MM.1S (cell line): Measurements from ENCODE around the gene SPHKAP.

ENCODE experiments used
- DNase-seq: peaks from one replicate; pipeline ENCODE4 v3.0.0-alpha.2; 2015
- H2AFZ ChIP-seq: fragments of 300-600 bp; sonication (generic); 2 replicates; pipeline ENCODE4 v1.6.0; 2016; ENCODE audit warnings: antibody characterized with exemption, low read length
- H3F3A ChIP-seq: fragments of 300-600 bp; sonication (generic); 2 replicates; pipeline ENCODE4 v1.6.1; 2016; ENCODE audit warnings: mild to moderate bottlenecking, antibody characterized with exemption, low read length, moderate library complexity, mixed read lengths; ENCODE audit not compliant: insufficient read depth
- H3K27ac ChIP-seq: fragments of 300-600 bp; sonication (generic); 2 replicates; pipeline ENCODE4 v1.5.1; 2016; ENCODE audit warnings: mild to moderate bottlenecking, low read length
- H3K27me3 ChIP-seq: fragments of 300-600 bp; sonication (generic); replicated peaks from 2 replicates; pipeline ENCODE4 v1.6.0; 2016; ENCODE audit warnings: low read length; ENCODE audit not compliant: insufficient read depth
- H3K36me3 ChIP-seq: fragments of 300-600 bp; sonication (generic); replicated peaks from 2 replicates; pipeline ENCODE4 v1.6.1; 2016; ENCODE audit warnings: mild to moderate bottlenecking, low read length, mixed read lengths; ENCODE audit not compliant: insufficient read depth
- H3K4me1 ChIP-seq: fragments of 300-600 bp; sonication (generic); 2 replicates; pipeline ENCODE4 v1.6.1; 2016; ENCODE audit warnings: low read length, mixed read lengths
- H3K4me2 ChIP-seq: fragments of 300-600 bp; sonication (generic); 2 replicates; pipeline ENCODE4 v1.6.0; 2016; ENCODE audit warnings: low read depth, low read length
- H3K4me3 ChIP-seq: fragments of 300-600 bp; sonication (generic); 2 replicates; pipeline ENCODE4 v1.5.1; 2016; ENCODE audit warnings: low read length, mixed read lengths
- H3K79me2 ChIP-seq: fragments of 300-600 bp; sonication (generic); 2 replicates; pipeline ENCODE4 v1.6.1; 2016; ENCODE audit warnings: mixed run types, low read length, mixed read lengths
- H3K9ac ChIP-seq: fragments of 300-600 bp; sonication (generic); 2 replicates; pipeline ENCODE4 v1.6.1; 2016; ENCODE audit warnings: low read length, mixed read lengths
- H3K9me2 ChIP-seq: fragments of 300-600 bp; sonication (generic); replicated peaks from 2 replicates; pipeline ENCODE4 v1.6.1; 2016; ENCODE audit warnings: mild to moderate bottlenecking, low read length, mixed read lengths; ENCODE audit not compliant: insufficient read depth
- H3K9me3 ChIP-seq: fragments of 300-600 bp; sonication (generic); replicated peaks from 2 replicates; pipeline ENCODE4 v1.6.1; 2016; ENCODE audit warnings: mild to moderate bottlenecking, low read length, mixed read lengths; ENCODE audit not compliant: insufficient read depth
- H4K20me1 ChIP-seq: fragments of 300-600 bp; sonication (generic); 2 replicates; pipeline ENCODE4 v1.6.1; 2016; ENCODE audit warnings: mild to moderate bottlenecking, low read length, moderate library complexity, mixed read lengths; ENCODE audit not compliant: insufficient read depth
- CTCF ChIP-seq: fragments of 300-600 bp; sonication (generic); IDR thresholded peaks from 2 replicates; pipeline ENCODE4 v1.5.1; 2016; ENCODE audit warnings: antibody characterized with exemption, low read length, mixed read lengths
- EZH2 ChIP-seq: fragments of 300-600 bp; sonication (generic); optimal IDR thresholded peaks from 2 replicates; pipeline ENCODE3; 2017; ENCODE audit warnings: low read depth, mild to moderate bottlenecking, antibody characterized with exemption, low read length, mixed read lengths
- EZH2phosphoT487 ChIP-seq: fragments of 300-600 bp; sonication (generic); IDR thresholded peaks from 2 replicates; pipeline ENCODE4 v1.6.1; 2018; ENCODE audit warnings: antibody characterized with exemption, low read length

The SPHKAP gene

GRCh38 chr2:228197504-228197903 lies 16.0 kb upstream of the SPHKAP start:
- TF ChIP-seq EZH2 = no peak
- TF ChIP-seq CTCF = no peak
- TF ChIP-seq EZH2phosphoT487 = no peak
- Histone ChIP-seq H3K36me3 (no peaks in the 10 kb centered on the region), H3K9me2 (no peaks in the 10 kb centered on the region), H3K9ac (no peak overlapping the region), H3K27ac (no peak overlapping the region), H2AFZ (no peak overlapping the region), H3K9me3 (no peaks in the 10 kb centered on the region), H3K4me1 (no peaks in the 10 kb centered on the region), H3K4me3 (no peak overlapping the region), H3F3A (no peaks in the 10 kb centered on the region), H3K4me2 (no peak overlapping the region), H3K79me2 (no peaks in the 10 kb centered on the region), H4K20me1 (no peaks in the 10 kb centered on the region), H3K27me3 (no peaks in the 10 kb centered on the region)
- DNase-seq = no peak

GRCh38 chr2:228180181-228181097 lies 1.0 kb downstream of the SPHKAP start:
- Histone ChIP-seq H3K79me2 (no peaks in the 10 kb centered on the region), H3K4me1 (no peaks in the 10 kb centered on the region), H3K27me3 (no peaks in the 10 kb centered on the region), H3K4me3 (no peak overlapping the region), H3K9me2 (no peaks in the 10 kb centered on the region; the same call in 1 of the 2 replicates), H3F3A (no peaks in the 10 kb centered on the region), H4K20me1 (no peaks in the 10 kb centered on the region), H3K9me3 (no peaks in the 10 kb centered on the region), H3K4me2 (no peak overlapping the region), H3K27ac (no peak overlapping the region), H2AFZ (no peak overlapping the region), H3K36me3 (no peaks in the 10 kb centered on the region), H3K9ac (no peak overlapping the region)
- DNase-seq = no peak
- TF ChIP-seq EZH2 (no peak), CTCF (no peak), EZH2phosphoT487 (no peak)

- H3K4me1 ChIP-seq = no peaks in the 10 kb centered on the region
- H3K9me2 ChIP-seq = no peaks in the 10 kb centered on the region
- H3K79me2 ChIP-seq = no peaks in the 10 kb centered on the region
- H4K20me1 ChIP-seq = no peaks in the 10 kb centered on the region
- H3K9me3 ChIP-seq = no peaks in the 10 kb centered on the region
- H3K27me3 ChIP-seq = no peaks in the 10 kb centered on the region
- TF ChIP-seq CTCF (no peak), EZH2 (no peak), EZH2phosphoT487 (no peak)
- DNase-seq = no peak
- H3K4me2 ChIP-seq = no peak overlapping the region
- H3F3A ChIP-seq = no peaks in the 10 kb centered on the region
- no peak overlapping the region for H3K9ac ChIP-seq
- no peak overlapping the region for H2AFZ ChIP-seq
- H3K4me3 ChIP-seq = no peak overlapping the region
- no peak overlapping the region for H3K27ac ChIP-seq
- H3K36me3 ChIP-seq = no peaks in the 10 kb centered on the region
Observed at GRCh38 chr2:228167290-228167689, 14.2 kb downstream of the SPHKAP start.
